ENCODE data around the gene CNTNAP5.

- TF ChIP-seq EZH2 (IDR thresholded peaks at IDR 0.05; ENCODE audit: low read depth, low read length, severe bottlenecking) (no peak), CTCF (IDR thresholded peaks at IDR 0.05; ENCODE audit: control extremely low read depth in 1 of 3, insufficient read depth in 1 of 3, low read depth in 1 of 3, low read length in 3 of 3) (no peak)
Measured at GRCh38 chr2:124320051-124320688, 295.1 kb downstream of the CNTNAP5 start.

Measured in H1 (cell line).